HCT116 (cell line): ENCODE results near the gene OLAH. TPM values are rescaled to one million over a fixed set of nuclear protein-coding genes. Genes with fewer than 3 reads are reported as not detected.

Source experiments
- ATAC-seq: fragments of 200-7000 bp; cut with Tn5 transposase; 2 replicates; pipeline ENCODE4 v1.9.1; 2020; ENCODE audit warnings: mild to moderate bottlenecking, moderate library complexity
- BruUV-seq: library from RNA; stranded (reverse); fragments of 400-500 nt; replicated peaks from 2 replicates; lab custom pipeline; 2021; lab: Mats Ljungman, UMichigan
- CTCF ChIA-PET: fragments of 300-600 bp; sonication (Branson Sonifier 250); formaldehyde crosslinking; loops from one replicate; lab custom pipeline; 2021; ENCODE audit warnings: antibody characterized with exemption; lab: Charles Lee
- POLR2A ChIA-PET: fragments of 300-600, 350-600 bp; sonication (Branson Sonifier 250); formaldehyde crosslinking; loops from one replicate; lab custom pipeline; 2021; ENCODE audit warnings: antibody characterized with exemption; lab: Charles Lee
- RAD21 ChIA-PET, 2 experiments: fragments of 300-600 bp; sonication (Branson Sonifier 250); formaldehyde crosslinking; loops; one replicate each; lab custom pipeline; 2023; ENCODE audit warnings: low total read pairs in 2 of 2; ENCODE audit not compliant: uncharacterized antibody in 2 of 2, unreplicated experiment in 2 of 2, low non-redundant PET in 1 of 2; lab: Charles Lee
- DNase-seq: peaks from one replicate; pipeline ENCODE4 v3.0.0-alpha.2; 2010; ENCODE audit warnings: low read depth, low spot score
- H2AFZ ChIP-seq: fragments of 200-600 bp; shearing (Covaris generic), sonication (generic); 2 replicates; pipeline ENCODE4 v1.6.1; 2017; ENCODE audit warnings: low read depth, mixed run types, mixed read lengths, antibody characterized with exemption, low read length; ENCODE audit not compliant: poor library complexity, severe bottlenecking
- H3K27ac ChIP-seq: 2 replicates; pipeline ENCODE4 v1.5.1; 2012; ENCODE audit warnings: low read depth, low read length
- H3K27me3 ChIP-seq: fragments of 200-600 bp; sonication (generic); 2 replicates; pipeline ENCODE4 v1.6.1; 2016; ENCODE audit warnings: mixed run types, low read length, mixed read lengths; ENCODE audit not compliant: insufficient read depth
- H3K36me3 ChIP-seq, 2 experiments: fragments of 200-500 bp in 1 of 2; fragments of 200-600 bp in 1 of 2; sonication (Bioruptor generic) in 1 of 2; sonication (generic) in 1 of 2; 2 replicates each; pipeline versions ENCODE4 v1.5.1 to v1.6.1; 2014 to 2016; ENCODE audit warnings: low read length in 2 of 2, inconsistent platforms in 1 of 2, mixed read lengths in 1 of 2, mixed run types in 1 of 2; ENCODE audit not compliant: insufficient read depth in 2 of 2, control insufficient read depth in 1 of 2
- H3K4me1 ChIP-seq, 2 experiments: fragments of 200-600 bp in 1 of 2; sonication (generic) in 1 of 2; 2 replicates each; pipeline versions ENCODE4 v1.5.1 to v1.6.1; 2012 to 2017; ENCODE audit warnings: low read length in 2 of 2, inconsistent platforms in 1 of 2, mild to moderate bottlenecking in 1 of 2, mixed read lengths in 1 of 2, mixed run types in 1 of 2, moderate library complexity in 1 of 2; ENCODE audit not compliant: insufficient read depth in 2 of 2, control insufficient read depth in 1 of 2
- H3K4me2 ChIP-seq: fragments of 200-600 bp; sonication (generic); 2 replicates; pipeline ENCODE4 v1.6.1; 2017; ENCODE audit warnings: mixed run types, low read length, mixed read lengths
- H3K4me3 ChIP-seq, 2 experiments: fragments of 200-600 bp in 1 of 2; sonication (generic) in 1 of 2; replicated peaks in 1 of 2; 2 replicates each; pipeline ENCODE4 v1.5.1; 2011 to 2016; ENCODE audit warnings: low read length in 2 of 2, control low read depth in 1 of 2, low read depth in 1 of 2, mild to moderate bottlenecking in 1 of 2, mixed read lengths in 1 of 2, mixed run types in 1 of 2
- H3K79me2 ChIP-seq: fragments of 200-600 bp; sonication (generic); 2 replicates; pipeline ENCODE4 v1.6.1; 2017; ENCODE audit warnings: mild to moderate bottlenecking, mixed run types, low read length, moderate library complexity, mixed read lengths; ENCODE audit not compliant: insufficient read depth
- H3K9ac ChIP-seq: fragments of 200-600 bp; sonication (generic); 2 replicates; pipeline ENCODE4 v1.6.1; 2016; ENCODE audit warnings: low read length, mixed read lengths
- H3K9me2 ChIP-seq: fragments of 200-600 bp; sonication (generic), shearing (Covaris generic); 2 replicates; pipeline ENCODE4 v1.6.1; 2017; ENCODE audit warnings: mixed run types, mild to moderate bottlenecking, moderate library complexity; ENCODE audit not compliant: insufficient read depth
- H3K9me3 ChIP-seq, 2 experiments: fragments of 200-500 bp in 1 of 2; fragments of 200-600 bp in 1 of 2; sonication (Bioruptor generic) in 1 of 2; sonication (generic) in 1 of 2; 2 replicates each; pipeline ENCODE4 v1.6.1; 2014 to 2017; ENCODE audit warnings: low read length in 2 of 2, mixed read lengths in 2 of 2, inconsistent platforms in 1 of 2, low read depth in 1 of 2, mild to moderate bottlenecking in 1 of 2, mixed run types in 1 of 2, moderate library complexity in 1 of 2; ENCODE audit not compliant: control insufficient read depth in 1 of 2, insufficient read depth in 1 of 2
- H4K20me1 ChIP-seq: fragments of 200-600 bp; sonication (generic), shearing (Covaris generic); 2 replicates; pipeline ENCODE4 v1.6.1; 2017; ENCODE audit warnings: mixed run types, mild to moderate bottlenecking, moderate library complexity; ENCODE audit not compliant: insufficient read depth
- CBX3 ChIP-seq: IDR thresholded peaks from 2 replicates; pipeline ENCODE4 v1.6.1; 2012; ENCODE audit warnings: low read depth
- CEBPB ChIP-seq: IDR thresholded peaks from 2 replicates; pipeline ENCODE4 v1.6.1; 2012; ENCODE audit warnings: low read depth
- EZH2 ChIP-seq: fragments of 200-600 bp; sonication (generic); IDR thresholded peaks from 2 replicates; pipeline ENCODE4 v1.6.1; 2017; ENCODE audit warnings: antibody characterized with exemption, mixed run types
- EZH2phosphoT487 ChIP-seq: fragments of 200-600 bp; IDR thresholded peaks from 2 replicates; pipeline ENCODE4 v1.6.1; 2018; ENCODE audit warnings: antibody characterized with exemption, borderline replicate concordance
- FOSL1 ChIP-seq: IDR thresholded peaks from 2 replicates; pipeline ENCODE4 v1.6.1; 2012; ENCODE audit warnings: low read depth
- JUND ChIP-seq: IDR thresholded peaks from 2 replicates; pipeline ENCODE4 v1.6.1; 2012
- MAX ChIP-seq: IDR thresholded peaks from 2 replicates; pipeline ENCODE4 v1.6.1; 2012
- POLR2AphosphoS5 ChIP-seq: IDR thresholded peaks from 2 replicates; pipeline ENCODE4 v1.6.1; 2011; ENCODE audit warnings: mild to moderate bottlenecking, low read depth, low read length, moderate library complexity
- RAD21 ChIP-seq: IDR thresholded peaks from 2 replicates; pipeline ENCODE4 v1.6.1; 2012; ENCODE audit warnings: low read depth, mild to moderate bottlenecking
- REST ChIP-seq: IDR thresholded peaks from 2 replicates; pipeline ENCODE4 v1.6.1; 2012; ENCODE audit warnings: low read depth
- SIN3A ChIP-seq: IDR thresholded peaks from 2 replicates; pipeline ENCODE4 v1.6.1; 2012; ENCODE audit warnings: low read depth
- SRF ChIP-seq: IDR thresholded peaks from 2 replicates; pipeline ENCODE4 v1.6.1; 2012; ENCODE audit warnings: low read depth
- YY1 ChIP-seq: IDR thresholded peaks from 2 replicates; pipeline ENCODE4 v1.6.1; 2011; ENCODE audit warnings: low read length, low read depth, moderate library complexity, mild to moderate bottlenecking; ENCODE audit not compliant: insufficient replicate concordance; ENCODE audit errors: extremely low read depth
- ZBTB33 ChIP-seq: IDR thresholded peaks from 2 replicates; pipeline ENCODE4 v1.6.1; 2011; ENCODE audit warnings: mild to moderate bottlenecking, low read length, moderate library complexity; ENCODE audit not compliant: insufficient replicate concordance; ENCODE audit errors: extremely low read depth
- ZFX ChIP-seq: fragments of 450-650 bp; IDR thresholded peaks from 2 replicates; pipeline ENCODE4 v1.6.1; 2017
- ZNF274 ChIP-seq: fragments of 200-500 bp; sonication (Bioruptor generic); IDR thresholded peaks from 2 replicates; pipeline ENCODE4 v1.6.1; 2014; ENCODE audit warnings: mild to moderate bottlenecking, low read depth, low read length, inconsistent platforms
- intact Hi-C: fragments of 100-400 bp; cut with micrococcal nuclease; formaldehyde crosslinking; loops from 2 replicates; pipeline ENCODE4 v1.10.0; 2022
- total RNA-seq: library from RNA; stranded (reverse); gene quantifications from one replicate; pipeline ENCODE4 v1.2.1, GENCODE V29; 2021; ENCODE audit not compliant: unreplicated experiment

OLAH gene
- total RNA-seq, 1 experiment from 2014 or later = not detected

- Histone ChIP-seq H3K4me1 (peaks cover 8 to 22% of the 10 kb centered on the region in 2 experiments), H3K9me2 (no peaks in the 10 kb centered on the region), H3K27ac (no peak overlapping the region), H3K4me2 (no peak overlapping the region), H2AFZ (no peak overlapping the region), H4K20me1 (no peaks in the 10 kb centered on the region)
- ChIA-PET RAD21 (no interaction called here), POLR2A (no interaction called here)
- BruUV-seq = no TSS peak
- intact Hi-C loops = no loop called here
- TF ChIP-seq YY1 = no peak
- TF ChIP-seq CBX3 = no peak
- no peak for TF ChIP-seq ZNF274
- TF ChIP-seq ZBTB33 = no peak
- no peak for TF ChIP-seq EZH2
- TF ChIP-seq MAX = no peak
- no peak for TF ChIP-seq CEBPB
- TF ChIP-seq SIN3A = no peak
- no peak for TF ChIP-seq RAD21
- TF ChIP-seq REST = no peak
- no peak for TF ChIP-seq JUND
- TF ChIP-seq ZFX = no peak
- TF ChIP-seq FOSL1 = no peak
- no peak for TF ChIP-seq EZH2phosphoT487
- no peak for TF ChIP-seq POLR2AphosphoS5
- no peak for TF ChIP-seq SRF
- TF ChIP-seq, all 23 proteins: peak for 0
- ATAC-seq (no peak), DNase-seq (no peak)
- no peaks in the 10 kb centered on the region for H3K9me3 ChIP-seq
- H3K79me2 ChIP-seq = peaks cover 67% of the 10 kb centered on the region
- H3K9ac ChIP-seq = no peak overlapping the region
- H3K36me3 ChIP-seq = peaks cover 16 to 20% of the 10 kb centered on the region in 2 experiments; a peak in 3 of 4 replicates
- H3K27me3 ChIP-seq = no peaks in the 10 kb centered on the region
- CTCF ChIA-PET = no interaction called here
- no peak overlapping the region for H3K4me3 ChIP-seq
Observed at GRCh38 chr10:15099886-15100285, 56.1 kb downstream of the OLAH start.
